SK-MEL-5 (cell line): Measurements from ENCODE around the gene PWWP2B. TPM values are rescaled to one million over a fixed set of nuclear protein-coding genes. Genes with fewer than 3 reads are reported as not detected.

Experiments
- DNase-seq: peaks from one replicate; pipeline ENCODE4 v3.0.0-alpha.2; 2016; ENCODE audit warnings: low read depth, low spot score
- in situ Hi-C: cut with HindIII; loops from 2 replicates; pipeline ENCODE4 v1.10.0; 2016; ENCODE audit warnings: low sequenced_read_pairs, high pct_unique_total_duplicates, low pct_unique_long_range_greater_than_20kb
- total RNA-seq: library from RNA; depleted of rRNA; stranded (reverse); fragments of >200 nt; shearing (Covaris generic); gene quantifications from 2 replicates; pipeline ENCODE4 v1.2.3, GENCODE V29; 2014

Gene PWWP2B
- total RNA-seq, 1 experiment from 2014 or later: 6.4 TPM

- DNase-seq: no peak
- in situ Hi-C loops: no loop called here
These were observed 12.6 kb downstream of the PWWP2B start for GRCh38 chr10:132409667-132410028.

GRCh38 chr10:132410056-132410778 is 13.2 kb downstream of the PWWP2B start:
- no peak for DNase-seq
- in situ Hi-C loops: no loop called here

GRCh38 chr10:132410779-132411532 is 14.0 kb downstream of the PWWP2B start:
- in situ Hi-C loops: no loop called here
- DNase-seq: no peak

GRCh38 chr10:132411561-132412253 is 14.7 kb downstream of the PWWP2B start:
- in situ Hi-C loops: no loop called here
- DNase-seq: no peak

DNA sequence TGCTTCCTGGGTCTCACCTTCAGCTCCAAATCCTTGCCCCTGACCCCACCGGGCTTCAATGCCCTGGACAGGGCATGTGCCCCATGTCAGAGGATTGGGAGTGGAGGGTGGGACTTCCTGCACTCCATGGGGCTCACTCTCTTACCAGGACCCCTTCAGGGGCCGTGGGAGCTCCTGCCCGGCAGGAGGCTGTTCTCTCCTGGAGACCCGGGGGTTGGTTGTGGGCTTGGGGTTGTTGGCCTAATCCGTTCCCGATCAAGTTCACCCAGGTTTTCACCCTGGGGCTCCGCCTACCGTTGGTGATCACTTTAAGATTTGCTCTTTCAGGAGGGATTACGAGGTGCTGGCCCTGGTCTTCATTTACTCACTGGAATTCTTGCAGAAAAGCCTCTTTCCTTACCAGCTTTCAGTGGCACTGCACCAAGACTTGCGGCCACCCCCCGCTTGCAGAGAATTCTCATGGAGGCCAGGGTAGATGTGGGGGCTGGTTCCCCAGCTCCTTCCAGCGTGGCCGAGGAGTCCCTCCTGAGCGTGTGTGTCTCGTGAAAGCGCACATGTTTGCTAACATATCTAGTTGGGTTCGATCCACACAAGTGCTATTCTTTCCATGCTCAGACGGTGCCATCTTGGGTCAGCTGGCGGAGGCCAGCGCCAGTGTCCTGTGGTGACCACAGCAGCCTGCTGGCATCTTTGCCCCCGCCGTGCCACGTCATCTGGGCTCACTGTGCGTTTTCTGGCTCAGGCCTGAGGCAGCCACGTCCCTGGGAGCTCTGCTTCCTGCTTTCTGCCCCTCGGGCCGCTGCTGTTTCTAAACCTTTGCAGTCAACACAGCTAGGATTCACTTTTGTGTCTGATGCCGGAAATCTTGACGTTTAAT is 15.6 kb downstream of the PWWP2B start:
- in situ Hi-C loops: no loop called here
- no peak for DNase-seq

- in situ Hi-C loops: no loop called here
- DNase-seq: no peak
These were observed 16.5 kb downstream of the PWWP2B start for GRCh38 chr10:132413226-132414205.

- no peak for DNase-seq
- in situ Hi-C loops: no loop called here
These were observed 17.5 kb downstream of the PWWP2B start for GRCh38 chr10:132414402-132415016.

DNA sequence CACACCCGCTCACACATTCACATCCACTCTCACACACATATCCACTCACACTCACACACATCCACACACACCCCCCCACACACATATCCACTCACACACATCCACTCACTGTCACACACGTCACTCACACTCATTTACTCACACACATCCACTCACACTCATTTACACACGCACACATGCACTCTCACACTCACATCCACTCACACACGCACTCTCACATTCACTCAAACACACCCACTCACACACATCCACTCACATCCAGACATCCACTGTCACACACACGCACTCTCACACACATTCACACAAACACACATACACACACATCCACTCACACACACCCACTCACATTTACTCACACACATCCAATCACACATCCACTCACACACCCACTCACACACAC is 18.3 kb downstream of the PWWP2B start:
- no peak for DNase-seq
- in situ Hi-C loops: no loop called here

DNA sequence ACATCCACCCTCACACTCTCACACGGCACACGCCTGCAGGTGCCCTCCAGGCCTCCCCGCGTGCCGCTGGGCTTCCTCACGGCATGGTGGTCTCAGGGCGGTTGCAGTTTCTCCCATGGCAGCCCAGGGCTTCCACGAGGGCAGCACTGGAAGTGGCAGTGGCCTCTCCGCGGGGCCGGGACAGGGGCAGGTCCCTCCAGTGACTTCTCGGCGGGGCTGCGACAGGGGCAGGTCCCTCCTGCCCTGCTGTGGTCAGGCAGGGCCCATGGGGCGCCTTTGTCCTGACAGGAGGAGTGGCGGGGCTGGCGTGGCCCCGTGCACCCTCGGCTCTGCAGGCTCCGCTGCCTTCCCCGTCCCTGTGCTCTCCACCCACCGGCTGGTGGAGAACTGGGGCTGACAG is 19.0 kb downstream of the PWWP2B start:
- in situ Hi-C loops: no loop called here
- DNase-seq: no peak

DNA sequence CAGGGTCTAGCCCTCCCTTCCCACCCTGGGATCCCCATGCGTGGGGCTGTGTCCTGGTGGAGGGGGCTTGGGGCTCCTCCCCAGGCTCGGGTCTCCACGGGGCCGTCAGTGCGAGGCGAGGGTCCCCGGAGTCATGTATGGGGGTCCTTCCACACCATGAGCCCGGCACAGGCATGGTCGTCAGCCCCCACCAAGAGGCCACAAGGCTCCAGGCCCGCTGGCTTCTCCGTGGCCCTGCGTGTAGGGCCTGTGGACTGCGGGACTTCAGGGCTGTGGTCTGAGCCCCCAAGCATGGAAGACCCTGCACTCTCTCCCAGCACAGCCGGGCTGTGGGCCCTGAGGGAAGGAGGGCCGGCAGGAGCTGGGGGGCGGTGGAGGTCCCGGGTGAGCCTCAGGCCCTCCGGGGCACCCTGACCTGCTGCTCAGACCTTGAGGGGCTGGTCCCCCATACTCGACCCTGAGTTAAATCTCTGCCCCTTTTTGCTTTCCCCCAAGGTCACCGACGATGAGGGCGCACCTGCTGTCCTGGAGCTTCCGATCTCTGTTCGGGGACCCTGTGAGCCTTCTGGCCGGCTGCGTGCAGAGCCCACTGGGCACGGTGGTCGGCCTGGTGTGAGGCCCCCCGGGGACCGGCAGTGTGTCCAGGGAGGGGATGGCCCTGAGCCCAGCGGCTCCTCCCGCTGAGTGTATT is 19.7 kb downstream of the PWWP2B start:
- in situ Hi-C loops: no loop called here
- DNase-seq: no peak

GRCh38 chr10:132417257-132417910 is 20.4 kb downstream of the PWWP2B start:
- DNase-seq: no peak
- in situ Hi-C loops: no loop called here

DNA sequence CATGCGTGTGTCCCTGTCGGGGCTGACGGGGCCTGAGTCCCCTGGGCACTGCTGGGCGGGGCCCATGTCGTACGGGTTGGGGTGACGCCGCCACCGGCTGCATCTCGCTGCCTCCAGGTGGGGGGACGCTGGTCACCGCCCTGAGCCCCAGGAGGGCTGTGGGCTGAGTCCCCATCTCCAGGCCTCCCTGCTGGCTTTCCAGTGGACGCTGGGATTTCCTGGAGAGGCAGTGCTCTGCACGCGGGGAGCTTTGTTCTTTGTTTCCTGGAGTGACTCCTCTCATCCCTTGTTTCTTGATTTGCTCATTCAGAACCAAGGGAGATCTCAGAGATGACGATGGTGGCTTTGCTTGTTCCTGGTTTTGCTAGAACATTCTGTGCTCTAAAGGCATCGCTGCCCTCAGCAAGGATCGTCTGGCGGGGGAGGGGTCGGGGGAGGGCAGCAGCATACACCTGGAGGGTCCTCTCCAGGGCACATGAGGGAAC is 21.0 kb downstream of the PWWP2B start:
- in situ Hi-C loops: no loop called here
- peak; percentile 4 for DNase-seq

GRCh38 chr10:132418527-132419416 is 21.8 kb downstream of the PWWP2B start:
- in situ Hi-C loops: no loop called here
- no peak for DNase-seq
